ENCODE results near the gene SUOX. TPM values are rescaled to one million over a fixed set of nuclear protein-coding genes. Genes with fewer than 3 reads are reported as not detected.

SUOX gene
- total RNA-seq, result 12.6 and 13.0 TPM in 2 replicates

DNA sequence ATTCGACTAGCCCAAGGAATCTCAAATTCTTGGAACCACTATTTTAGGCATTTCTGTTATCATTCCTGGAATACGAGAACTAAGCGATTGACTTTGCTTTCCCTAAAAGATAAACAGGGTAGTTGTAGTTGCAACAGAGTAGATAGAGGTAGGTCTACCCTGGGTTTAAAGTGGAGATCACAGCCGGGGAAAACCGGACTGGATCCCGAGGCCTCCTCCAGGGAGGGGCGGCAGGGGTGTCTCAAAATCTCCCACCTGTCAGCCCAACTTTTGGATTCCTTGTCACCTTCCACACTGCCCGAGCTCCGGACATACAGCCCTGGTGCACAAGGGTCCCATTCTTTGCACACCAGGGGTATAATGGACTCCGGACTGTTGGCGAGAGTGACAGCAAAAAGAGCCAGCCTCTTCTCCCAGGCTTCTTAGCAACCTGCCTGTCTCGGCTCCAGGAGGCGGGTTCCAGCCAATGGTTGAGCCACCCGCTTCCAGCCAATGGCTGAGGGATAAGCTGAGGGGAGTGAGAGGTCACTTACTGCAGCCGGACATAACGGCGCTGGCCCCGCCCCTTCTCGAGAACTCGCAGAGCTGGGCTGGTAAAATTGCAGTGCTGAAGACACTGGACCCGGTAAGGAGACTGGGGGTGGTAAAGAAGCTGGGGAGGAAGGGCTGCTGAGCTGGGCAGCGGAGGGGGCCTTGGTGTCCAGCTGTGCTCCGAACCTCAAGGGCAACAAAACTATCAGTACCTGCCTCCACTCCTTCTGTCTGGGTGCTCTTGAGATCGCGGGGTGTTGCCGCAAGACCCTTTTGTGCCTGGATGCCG is at the start of gene SUOX:
TSS of gene SUOX (plus strand) at position 562 of the 820 bp plus-strand sequence. CDS start 4,946 bp downstream, outside the sequence.

DNA sequence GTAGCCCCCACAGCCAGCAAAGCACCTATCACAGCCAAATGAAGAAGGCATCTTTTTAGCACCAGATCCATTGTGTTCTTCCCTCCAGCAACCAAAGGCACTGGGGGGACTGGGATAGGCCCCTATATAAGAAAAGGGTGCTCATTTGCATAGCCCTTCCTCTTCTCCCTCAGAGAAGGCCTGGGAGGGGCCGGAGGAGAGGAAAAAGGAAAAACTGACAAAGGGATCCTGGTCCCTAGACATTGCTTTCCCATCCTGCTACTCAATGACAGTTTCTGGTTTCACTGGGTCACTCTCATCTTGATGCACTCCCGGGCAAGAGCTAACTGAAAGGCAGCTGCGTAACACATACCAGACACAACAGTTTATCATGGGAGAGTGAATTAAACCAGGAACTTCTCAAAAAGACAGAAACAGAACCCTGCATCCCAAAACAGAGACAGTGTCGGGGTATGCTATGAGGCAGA is 31.1 kb upstream of the SUOX start, which contains the start of gene PMEL:
TSS of gene PMEL (minus strand) at position 102 of the 467 bp plus-strand sequence. CDS start at position 71, 31 bp downstream.

DNA sequence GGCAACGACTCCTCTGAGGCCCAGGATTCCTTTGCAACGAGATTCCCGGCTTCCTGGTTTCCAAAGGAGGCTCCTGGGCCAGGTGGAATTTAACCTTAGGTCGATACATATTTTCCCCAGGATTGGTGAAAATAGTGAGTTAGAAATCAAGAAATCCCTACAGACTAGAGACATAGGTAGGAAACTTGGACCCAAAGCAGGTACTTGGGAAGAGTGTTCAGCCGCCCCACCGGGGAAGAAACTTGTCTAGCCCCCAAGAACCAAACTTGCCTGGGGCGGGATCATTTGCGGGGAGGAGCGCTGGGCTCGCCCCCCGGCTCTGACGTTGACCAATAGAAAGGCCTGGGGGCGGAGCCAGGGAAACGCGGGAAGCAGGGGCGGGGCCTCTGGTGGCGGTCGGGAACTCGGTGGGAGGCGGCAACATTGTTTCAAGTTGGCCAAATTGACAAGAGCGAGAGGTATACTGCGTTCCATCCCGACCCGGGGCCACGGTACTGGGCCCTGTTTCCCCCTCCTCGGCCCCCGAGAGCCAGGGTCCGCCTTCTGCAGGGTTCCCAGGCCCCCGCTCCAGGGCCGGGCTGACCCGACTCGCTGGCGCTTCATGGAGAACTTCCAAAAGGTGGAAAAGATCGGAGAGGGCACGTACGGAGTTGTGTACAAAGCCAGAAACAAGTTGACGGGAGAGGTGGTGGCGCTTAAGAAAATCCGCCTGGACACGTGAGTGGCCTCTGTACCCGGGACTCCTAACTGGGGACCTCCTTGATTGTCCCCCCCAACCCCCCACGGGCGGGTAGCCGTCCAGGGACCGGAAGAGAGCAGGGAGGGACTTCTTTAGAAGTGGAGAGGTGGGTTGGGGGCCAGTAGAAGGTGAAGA is 30.4 kb upstream of the SUOX start, which contains the start of gene CDK2:
TSS of gene CDK2 (plus strand) at position 423 of the 874 bp plus-strand sequence. CDS start at position 602, 179 bp downstream.

DNA sequence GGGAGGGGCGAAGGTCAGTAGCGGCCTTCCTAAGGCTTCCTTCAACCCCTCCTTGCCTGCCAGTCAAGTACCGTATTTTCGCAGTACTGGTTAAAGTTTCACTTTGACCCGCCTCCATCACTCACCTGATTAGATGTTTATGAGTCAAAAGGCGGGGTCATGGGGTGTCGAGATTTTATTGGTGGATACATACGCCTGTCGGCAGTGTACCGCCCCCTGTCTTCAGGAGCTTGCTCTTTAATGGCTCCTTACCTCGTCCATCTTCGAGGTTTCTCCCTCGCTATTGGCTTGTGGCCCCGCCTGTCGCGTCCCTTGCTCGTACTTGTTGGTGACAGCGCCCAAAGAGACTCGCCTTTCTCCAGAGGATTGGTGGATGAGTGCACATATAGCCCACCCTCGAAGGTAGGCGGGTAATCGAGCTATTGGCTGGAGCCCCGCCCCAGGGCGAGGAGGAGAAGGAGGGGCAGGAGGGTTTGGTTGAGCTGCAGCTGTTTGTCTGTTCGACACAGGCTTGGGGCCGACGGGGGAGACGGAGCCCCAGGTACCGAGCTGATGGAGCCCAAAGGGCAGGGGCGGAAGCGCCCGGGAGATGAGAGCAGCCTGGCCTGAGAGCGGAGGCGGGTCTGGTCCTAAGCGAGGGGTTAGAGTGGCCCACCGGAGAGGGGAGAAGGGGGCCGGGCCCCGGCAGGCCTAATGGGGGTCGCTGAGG is 23.3 kb upstream of the SUOX start, which contains the start of gene RAB5B:
TSS of gene RAB5B (plus strand) at position 480 of the 709 bp plus-strand sequence. CDS start 12,883 bp downstream, outside the sequence.

DNA sequence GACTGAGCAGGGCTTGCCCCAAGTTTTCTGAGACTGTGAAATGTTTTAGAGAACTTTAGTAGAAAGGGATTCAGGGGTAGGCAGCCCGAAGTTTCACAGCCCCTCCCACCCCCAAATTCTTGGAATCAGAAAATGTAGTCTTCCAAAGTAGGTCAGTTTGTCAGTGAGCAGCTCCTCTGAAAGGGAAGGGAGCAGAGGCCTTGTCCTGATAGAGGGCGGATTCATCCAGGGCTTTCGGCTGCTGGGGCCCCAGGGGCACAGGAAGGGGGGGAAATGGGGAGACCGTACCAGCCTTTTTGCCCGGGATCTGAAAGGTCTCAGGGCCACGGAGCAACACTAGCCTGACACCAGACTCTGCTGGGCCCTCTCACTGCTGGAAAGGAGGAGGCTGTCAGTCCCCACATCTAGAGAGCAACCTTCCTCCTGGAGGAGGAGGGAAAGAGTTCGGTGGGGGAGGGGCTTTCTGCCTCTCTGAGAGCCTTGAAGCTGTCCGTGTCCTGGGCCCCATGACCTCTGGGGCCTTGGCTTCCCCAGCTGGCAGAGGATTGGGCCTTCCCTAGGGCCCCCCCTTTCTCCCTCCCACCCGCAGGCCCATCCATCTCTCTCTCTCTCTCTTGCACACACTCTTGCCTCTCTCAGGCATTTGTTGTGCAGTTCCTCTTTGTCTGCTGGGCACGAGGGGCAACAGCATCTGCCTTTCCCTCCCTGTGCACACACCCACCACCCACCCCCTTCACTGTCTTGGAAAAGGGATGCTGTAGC is 23.5 kb downstream of the SUOX start, which contains the start of gene IKZF4:
TSS of gene IKZF4 (plus strand) at position 621 of the 762 bp plus-strand sequence. CDS start 451 bp downstream, outside the sequence.

DNA sequence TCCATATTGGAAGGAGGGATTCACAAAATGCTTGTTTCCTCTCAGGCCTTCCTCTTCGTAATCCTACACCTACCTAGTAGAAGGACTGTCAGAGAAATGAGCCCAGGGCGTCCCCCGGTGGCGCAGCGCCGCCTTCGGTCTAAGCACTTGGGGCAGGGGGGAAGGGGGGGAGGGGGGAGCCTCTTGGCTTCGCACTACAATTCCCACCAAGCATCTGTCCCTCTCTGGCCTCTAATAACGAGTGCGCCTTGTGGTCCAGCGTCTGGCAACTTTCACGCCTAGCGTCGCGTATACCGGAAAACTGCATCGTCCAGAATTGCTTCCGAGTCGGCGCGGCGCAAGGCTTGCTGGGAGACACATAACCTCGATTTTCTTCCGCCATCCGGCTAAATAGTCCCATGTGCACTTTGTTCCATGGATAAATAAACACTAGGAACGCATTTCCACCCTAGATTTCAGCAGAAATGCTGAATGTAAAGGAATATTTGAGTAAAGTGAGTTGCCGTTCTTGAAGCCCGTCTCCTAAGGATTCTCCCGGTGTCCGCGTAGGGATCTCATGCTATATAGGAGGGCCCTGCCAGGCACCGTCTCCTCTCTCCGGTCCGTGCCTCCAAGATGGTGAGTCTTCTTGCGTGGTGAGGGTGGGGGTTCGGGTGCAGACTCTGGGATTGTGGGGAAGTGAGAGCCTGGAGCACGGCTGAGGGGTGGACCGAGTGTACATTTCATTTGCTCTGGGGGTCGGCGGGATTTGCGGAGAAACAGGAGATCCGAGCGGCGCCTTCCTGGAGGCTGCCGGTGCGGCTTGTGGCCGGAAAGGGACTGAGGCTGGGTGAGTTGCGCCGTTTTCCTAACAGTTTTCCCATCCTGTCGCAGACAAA is 44.7 kb downstream of the SUOX start, which contains the start of gene RPS26:
TSS of gene RPS26 (plus strand) at position 367 of the 878 bp plus-strand sequence. CDS start at position 616, 249 bp downstream.

Other genes starting within 250 kb of the SUOX start
- gene SARNP, start 179.6 kb upstream of the SUOX start, total RNA-seq, result 44.2 and 48.0 TPM in 2 replicates
- gene ORMDL2, start 179.2 kb upstream of the SUOX start, total RNA-seq, result 27.8 and 30.4 TPM in 2 replicates
- gene DNAJC14, start 167.7 kb upstream of the SUOX start, total RNA-seq, result 54.3 and 56.2 TPM in 2 replicates
- gene MMP19, start 154.3 kb upstream of the SUOX start, total RNA-seq, result 5.8 and 16.2 TPM in 2 replicates
- gene PYM1, start 69.4 kb upstream of the SUOX start, total RNA-seq, result 18.1 and 19.2 TPM in 2 replicates
- 62.4 and 86.8 TPM in 2 replicates for gene DGKA, start 66.1 kb upstream of the SUOX start, total RNA-seq
- 0.65 and 0.76 TPM in 2 replicates for gene PMEL, start 31.2 kb upstream of the SUOX start, total RNA-seq
- 8.9 and 20.2 TPM in 2 replicates for gene CDK2, start 30.4 kb upstream of the SUOX start, total RNA-seq
- gene RAB5B, start 23.2 kb upstream of the SUOX start, total RNA-seq, result 64.1 and 80.2 TPM in 2 replicates
- 2.4 and 2.7 TPM in 2 replicates for gene IKZF4, start 23.8 kb downstream of the SUOX start, total RNA-seq
- gene RPS26, start 44.6 kb downstream of the SUOX start, total RNA-seq, result 30.0 and 59.0 TPM in 2 replicates
- gene ERBB3, start 82.9 kb downstream of the SUOX start, total RNA-seq, result 0.10 and 0.52 TPM in 2 replicates
- 82.9 and 117 TPM in 2 replicates for gene PA2G4, start 107.3 kb downstream of the SUOX start, total RNA-seq
- 1,763 and 2,202 TPM in 2 replicates for gene RPL41, start 119.4 kb downstream of the SUOX start, total RNA-seq
- 5.3 and 5.5 TPM in 2 replicates for gene ZC3H10, start 121.0 kb downstream of the SUOX start, total RNA-seq
- 237 and 257 TPM in 2 replicates for gene ESYT1, start 131.0 kb downstream of the SUOX start, total RNA-seq
- 56.4 and 58.6 TPM in 2 replicates for gene MYL6B, start 155.3 kb downstream of the SUOX start, total RNA-seq
- gene MYL6, start 161.1 kb downstream of the SUOX start, total RNA-seq, result 850 and 1,190 TPM in 2 replicates
- gene SMARCC2, start 192.2 kb downstream of the SUOX start, total RNA-seq, result 55.4 and 57.7 TPM in 2 replicates
- 154 and 182 TPM in 2 replicates for gene RNF41, start 224.6 kb downstream of the SUOX start, total RNA-seq
- 25.4 TPM in 2 replicates for gene NABP2, start 227.1 kb downstream of the SUOX start, total RNA-seq
- gene SLC39A5, start 232.8 kb downstream of the SUOX start, total RNA-seq, result 0.20 and 0.40 TPM in 2 replicates

All from smooth muscle cell of the pulmonary artery (primary cell).